HUDEP-2 (cell line): ENCODE data around the gene TRAPPC12.
A peak's percentile ranks its signal among the peaks of the same experiment; 100 is the strongest.

Source experiments
- DNase-seq, 76 experiments: peaks; one replicate each; lab custom pipeline; 2025; ENCODE audit not compliant: unreplicated experiment in 76 of 76; lab: John Stamatoyannopoulos, UW

TRAPPC12 gene

GRCh38 chr2:3405876-3406275 is 26.4 kb downstream of the TRAPPC12 start:
- no peak for DNase-seq

GRCh38 chr2:3406501-3406900 is 27.0 kb downstream of the TRAPPC12 start:
- DNase-seq: no peak

- DNase-seq: no peak
These were observed 29.3 kb downstream of the TRAPPC12 start for GRCh38 chr2:3408781-3409180.

GRCh38 chr2:3409627-3410170 is 30.2 kb downstream of the TRAPPC12 start:
- DNase-seq: no peak

- no peak for DNase-seq
These were observed 31.6 kb downstream of the TRAPPC12 start for GRCh38 chr2:3411103-3411502.

GRCh38 chr2:3413697-3414096 is 34.2 kb downstream of the TRAPPC12 start:
- DNase-seq: no peak

- DNase-seq: no peak
These were observed 34.8 kb downstream of the TRAPPC12 start for GRCh38 chr2:3414133-3414860.

GRCh38 chr2:3418766-3419404 is 39.4 kb downstream of the TRAPPC12 start:
- no peak for DNase-seq

- DNase-seq: no peak
These were observed 40.7 kb downstream of the TRAPPC12 start for GRCh38 chr2:3420076-3420768.

- DNase-seq: no peak
These were observed 41.4 kb downstream of the TRAPPC12 start for GRCh38 chr2:3420769-3421397.

- DNase-seq: no peak
These were observed 42.1 kb downstream of the TRAPPC12 start for GRCh38 chr2:3421580-3421979.

GRCh38 chr2:3422161-3422779 is 42.8 kb downstream of the TRAPPC12 start:
- no peak for DNase-seq

GRCh38 chr2:3423492-3424170 is 44.1 kb downstream of the TRAPPC12 start:
- peak in 62 of 76 experiments; percentile 2 to 80 (median 49) for DNase-seq

- DNase-seq: no peak
These were observed 44.8 kb downstream of the TRAPPC12 start for GRCh38 chr2:3424171-3424795.

GRCh38 chr2:3426615-3427014 is 47.1 kb downstream of the TRAPPC12 start:
- DNase-seq: no peak

- no peak for DNase-seq
These were observed 47.8 kb downstream of the TRAPPC12 start for GRCh38 chr2:3427272-3427671.

- no peak for DNase-seq
These were observed 49.1 kb downstream of the TRAPPC12 start for GRCh38 chr2:3428577-3428976.

- DNase-seq: peak in 4 of 76 experiments; percentile 1 to 18 (median 8)
These were observed 49.6 kb downstream of the TRAPPC12 start for GRCh38 chr2:3429066-3429610.

- no peak for DNase-seq
These were observed 50.7 kb downstream of the TRAPPC12 start for GRCh38 chr2:3430172-3430571.
